ENCODE data around the gene ZNF106.

Gene ZNF106

GRCh38 chr15:42474827-42475226 is 16.1 kb downstream of the ZNF106 start:
- DNase-seq (ENCODE audit: low spot score) = no peak

GRCh38 chr15:42471002-42471401 is 19.9 kb downstream of the ZNF106 start:
- no peak for DNase-seq (ENCODE audit: low spot score)

DNA sequence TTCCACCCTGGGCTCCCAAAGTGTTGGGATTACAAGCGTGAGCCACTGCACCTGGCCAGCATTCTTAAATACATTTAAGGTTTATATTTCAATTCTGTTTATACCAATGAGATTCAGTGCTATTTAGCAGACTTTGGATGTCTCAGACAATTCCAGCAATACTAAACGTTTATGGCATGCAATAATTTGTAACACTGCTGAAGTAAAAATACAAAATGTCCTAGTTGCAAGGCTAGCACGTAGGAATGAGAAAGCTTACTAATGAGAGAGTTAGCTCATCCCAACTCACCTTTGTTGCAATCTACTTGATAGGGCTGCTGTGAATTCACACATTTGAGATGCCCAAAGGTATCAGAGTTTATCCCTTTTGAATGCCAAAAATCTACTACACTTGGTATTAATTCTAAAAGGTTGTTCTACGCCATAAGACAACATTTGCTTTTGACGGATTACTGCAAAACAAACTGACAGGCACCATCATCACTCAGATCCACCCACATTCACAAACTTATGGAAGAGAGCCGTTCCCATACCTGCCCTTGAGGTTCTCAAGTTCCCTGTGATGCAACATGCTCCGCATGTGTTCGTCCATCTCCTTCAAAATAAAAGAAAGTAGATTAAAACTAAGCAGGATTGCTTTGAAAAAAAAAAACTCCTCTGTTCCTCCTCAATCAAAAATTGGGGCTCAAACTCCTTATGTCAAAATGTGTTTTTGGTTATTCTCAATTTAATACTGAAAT is 25.3 kb downstream of the ZNF106 start:
- DNase-seq (ENCODE audit: low spot score) = no peak

DNA sequence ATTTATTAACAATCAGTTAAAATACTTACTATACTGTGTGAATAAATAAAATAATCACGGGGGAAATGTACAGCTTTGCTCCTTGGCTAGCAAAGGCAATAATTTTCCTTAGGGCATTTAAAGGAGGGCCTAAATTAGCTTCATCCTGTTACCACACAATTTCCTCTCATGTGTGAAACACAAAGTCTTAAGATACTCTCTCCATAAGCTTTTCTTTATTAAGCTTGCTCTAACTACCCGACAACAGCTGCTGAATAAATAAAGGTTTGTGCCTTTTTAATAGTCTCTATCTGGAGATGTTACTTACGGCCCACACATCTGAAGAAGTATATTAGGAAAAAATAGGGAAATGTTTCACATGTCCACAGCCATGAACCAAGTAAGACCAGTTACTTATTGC is 29.7 kb downstream of the ZNF106 start:
- no peak for DNase-seq (ENCODE audit: low spot score)

GRCh38 chr15:42457445-42458442 is 33.2 kb downstream of the ZNF106 start:
- peak; percentile 92 for DNase-seq (ENCODE audit: low spot score)

- no peak for DNase-seq (ENCODE audit: low spot score)
These were observed 34.0 kb downstream of the ZNF106 start for GRCh38 chr15:42456971-42457370.

DNA sequence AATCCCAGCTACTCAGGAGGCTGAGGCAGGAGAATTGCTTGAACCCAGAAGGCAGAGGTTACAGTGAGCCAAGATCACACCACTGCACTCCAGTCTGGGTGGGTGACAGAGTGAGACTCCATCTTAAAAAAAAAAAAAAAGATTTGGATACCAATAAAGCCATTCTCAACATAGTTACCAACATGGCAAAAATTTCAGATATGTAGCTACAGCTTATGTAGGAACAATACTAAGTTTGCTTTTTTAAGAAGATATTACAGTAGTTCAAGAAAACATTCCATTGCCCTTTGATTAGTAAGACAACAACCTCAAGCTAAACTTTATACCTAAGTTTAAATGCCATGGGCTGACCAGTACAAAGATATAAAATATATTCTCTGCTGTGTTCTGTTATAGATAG is 34.4 kb downstream of the ZNF106 start:
- DNase-seq (ENCODE audit: low spot score) = no peak

DNA sequence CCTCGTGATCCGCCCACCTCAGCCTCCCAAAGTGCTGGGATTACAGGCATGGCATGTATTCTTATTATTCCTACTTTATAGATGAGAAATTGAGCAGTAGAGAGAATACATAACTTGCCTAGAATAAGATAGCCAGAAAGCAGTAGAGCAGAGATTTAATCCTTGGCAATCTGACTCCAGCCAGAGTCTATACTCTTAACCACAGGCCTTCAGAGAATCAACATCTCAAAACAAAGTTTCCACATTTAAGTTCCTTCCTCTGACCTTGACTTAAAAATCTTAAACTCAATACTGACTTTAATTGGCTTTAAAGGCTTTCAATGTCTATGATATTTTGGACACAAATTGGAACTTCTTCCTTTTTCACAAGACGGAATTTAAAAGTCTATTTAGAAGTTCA is 37.1 kb downstream of the ZNF106 start:
- no peak for DNase-seq (ENCODE audit: low spot score)

DNA sequence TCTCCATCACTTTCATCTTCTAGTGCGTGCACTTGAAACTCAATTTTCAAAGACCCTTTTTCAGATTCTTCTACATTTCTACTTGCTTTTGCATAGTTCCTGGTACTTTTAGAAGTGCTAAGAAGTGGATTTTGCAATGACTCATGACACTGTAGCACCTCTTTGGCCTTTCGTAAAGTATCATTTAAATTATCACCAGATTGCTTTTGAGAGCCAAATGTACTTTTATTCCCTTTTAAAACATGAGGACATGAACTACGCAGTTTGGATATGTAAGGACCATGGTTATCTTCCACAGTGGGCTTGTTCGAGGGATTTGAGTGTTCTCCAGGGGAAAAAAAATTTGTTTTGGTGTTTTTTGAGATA is 40.5 kb downstream of the ZNF106 start:
- no peak for DNase-seq (ENCODE audit: low spot score)

DNA sequence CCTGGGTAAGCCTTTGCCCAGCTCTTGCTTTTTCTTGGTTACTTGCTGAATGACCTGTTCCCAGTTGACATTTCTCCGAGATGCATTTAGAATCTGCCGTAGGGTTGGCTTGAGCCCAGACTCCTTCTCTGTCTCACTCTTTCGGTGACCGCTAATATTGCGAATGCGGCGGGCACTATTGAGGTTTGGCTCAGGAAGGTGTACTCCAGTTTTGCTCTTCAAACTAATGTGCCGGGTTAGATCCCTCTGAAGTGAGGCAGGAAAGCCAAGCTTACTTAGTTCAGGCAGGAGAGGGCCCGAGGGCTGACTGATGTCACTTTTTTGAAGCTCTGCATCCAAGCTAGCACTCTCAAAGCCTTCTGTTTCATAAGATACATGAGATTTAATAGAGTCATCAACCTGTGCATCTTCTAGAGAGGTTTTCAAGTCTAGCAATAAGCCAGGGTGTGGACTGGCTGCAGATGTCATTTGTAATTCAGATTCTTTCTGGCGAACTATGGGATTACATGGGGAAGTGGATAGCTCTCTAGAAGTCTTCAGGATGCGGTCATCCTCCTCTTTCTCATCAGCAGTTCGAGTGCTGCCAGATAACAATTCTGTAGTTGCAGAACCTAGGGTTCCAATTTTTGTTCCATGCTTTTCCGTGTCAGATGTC is 41.0 kb downstream of the ZNF106 start:
- DNase-seq (ENCODE audit: low spot score) = no peak

- no peak for DNase-seq (ENCODE audit: low spot score)
These were observed 42.7 kb downstream of the ZNF106 start for GRCh38 chr15:42448281-42448680.

GRCh38 chr15:42447599-42447998 is 43.3 kb downstream of the ZNF106 start:
- no peak for DNase-seq (ENCODE audit: low spot score)

GRCh38 chr15:42445551-42445950 is 45.4 kb downstream of the ZNF106 start:
- DNase-seq (ENCODE audit: low spot score) = no peak

DNA sequence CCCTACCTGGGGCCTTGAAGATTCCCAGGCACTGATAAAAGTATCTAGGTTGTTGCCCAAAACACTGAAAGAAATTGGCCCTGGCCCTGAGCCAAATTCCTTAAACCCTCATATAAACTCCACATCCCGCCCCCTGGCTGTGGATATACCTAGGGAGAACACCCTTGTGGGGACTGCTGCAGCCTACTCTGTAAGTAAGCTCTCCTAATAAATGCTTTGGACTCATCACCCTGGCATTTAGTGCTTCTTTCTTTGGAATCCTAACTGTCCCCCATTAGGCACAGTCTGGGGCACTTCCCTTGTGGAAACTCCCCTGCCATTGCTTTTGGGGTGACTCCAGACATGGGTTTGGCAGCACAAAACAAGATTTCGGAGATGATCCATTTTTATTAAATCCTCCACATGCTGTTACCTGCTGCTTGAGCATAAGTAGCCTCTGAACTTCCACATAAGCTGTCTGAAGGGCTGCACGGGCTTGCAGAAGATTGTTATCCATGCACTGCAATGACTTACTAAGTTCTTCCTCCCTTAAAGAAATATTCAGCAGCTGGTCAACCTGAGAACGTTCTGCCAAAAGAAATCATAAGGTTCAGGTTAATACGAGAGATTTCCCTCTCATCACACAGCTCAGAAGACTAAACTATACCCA is 46.4 kb downstream of the ZNF106 start:
- no peak for DNase-seq (ENCODE audit: low spot score)

DNA sequence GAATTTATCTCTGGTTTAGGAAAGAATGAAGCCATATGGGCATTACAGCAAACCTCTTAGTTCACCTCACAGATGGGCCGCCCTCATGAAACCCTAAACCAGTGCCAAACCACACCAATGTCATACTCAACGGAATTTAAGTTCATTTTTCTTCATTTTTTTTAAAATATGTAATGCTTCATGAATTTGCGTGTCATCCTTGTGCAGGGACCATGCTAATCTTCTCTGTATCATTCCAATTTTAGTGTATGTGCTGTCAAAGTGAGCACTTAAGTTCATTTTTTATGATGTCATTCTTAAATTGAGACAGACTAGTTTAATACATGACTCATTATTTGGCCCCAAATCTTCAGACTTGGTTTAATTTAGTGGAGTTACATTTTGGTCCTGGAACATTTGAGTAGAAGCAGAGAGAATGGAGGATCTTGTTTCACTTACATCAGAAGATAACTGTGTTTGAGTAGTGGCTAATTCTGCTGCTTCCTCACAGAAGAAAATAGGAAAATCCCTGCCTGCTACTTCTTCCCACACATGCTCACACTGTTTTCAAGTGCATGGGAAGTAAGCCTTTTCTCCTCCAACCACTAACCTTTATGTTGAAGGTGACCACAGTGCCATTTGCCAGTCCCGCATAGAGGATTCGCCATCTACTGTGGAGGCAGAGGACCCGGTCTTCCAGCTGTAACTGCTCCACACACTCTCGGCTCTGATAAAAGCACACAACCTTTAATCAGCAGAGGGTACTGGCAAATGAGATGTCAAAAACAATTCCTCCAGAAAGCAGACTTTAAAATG is 63.3 kb downstream of the ZNF106 start:
- DNase-seq (ENCODE audit: low spot score) = no peak

DNA sequence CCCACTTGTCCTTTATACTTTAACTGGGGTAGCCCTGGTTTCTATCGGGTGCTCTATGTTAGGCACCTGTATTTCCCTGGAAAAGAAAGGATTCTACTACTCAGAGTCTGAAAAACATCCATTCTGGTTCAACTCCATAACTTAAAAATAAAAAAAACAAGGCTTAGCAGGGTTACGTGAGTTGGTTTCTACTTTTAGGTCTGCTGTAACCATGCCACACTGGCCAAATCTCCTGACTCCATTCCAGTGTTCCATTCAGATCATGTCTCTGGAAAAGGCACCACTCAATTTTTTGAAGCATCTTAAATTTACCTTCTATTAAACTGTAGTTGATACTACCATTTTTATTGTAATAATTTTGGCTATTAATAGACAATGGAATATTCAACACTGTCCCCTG is 69.6 kb downstream of the ZNF106 start:
- DNase-seq (ENCODE audit: low spot score) = no peak

- DNase-seq (ENCODE audit: low spot score) = no peak
These were observed 71.6 kb downstream of the ZNF106 start for GRCh38 chr15:42419369-42419768.

DNA sequence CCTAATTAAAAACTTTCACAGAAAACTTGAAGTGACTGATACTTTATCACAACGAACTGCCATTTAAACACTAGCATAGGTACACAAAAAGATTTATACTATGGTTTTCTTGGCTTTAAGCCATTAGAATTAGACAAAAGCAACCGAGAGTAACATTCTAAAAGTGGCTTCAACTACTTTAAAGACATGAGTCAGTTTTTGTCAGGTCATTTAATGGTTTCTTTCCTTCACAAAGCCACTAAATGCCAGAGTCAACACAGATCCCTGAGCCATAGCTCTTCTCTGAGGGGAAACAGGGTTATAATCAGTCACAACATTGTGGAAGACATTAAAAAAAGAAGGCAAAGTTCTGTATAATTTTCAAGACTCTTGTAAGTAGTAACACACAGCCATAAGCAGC is 77.0 kb downstream of the ZNF106 start:
- no peak for DNase-seq (ENCODE audit: low spot score)

DNA sequence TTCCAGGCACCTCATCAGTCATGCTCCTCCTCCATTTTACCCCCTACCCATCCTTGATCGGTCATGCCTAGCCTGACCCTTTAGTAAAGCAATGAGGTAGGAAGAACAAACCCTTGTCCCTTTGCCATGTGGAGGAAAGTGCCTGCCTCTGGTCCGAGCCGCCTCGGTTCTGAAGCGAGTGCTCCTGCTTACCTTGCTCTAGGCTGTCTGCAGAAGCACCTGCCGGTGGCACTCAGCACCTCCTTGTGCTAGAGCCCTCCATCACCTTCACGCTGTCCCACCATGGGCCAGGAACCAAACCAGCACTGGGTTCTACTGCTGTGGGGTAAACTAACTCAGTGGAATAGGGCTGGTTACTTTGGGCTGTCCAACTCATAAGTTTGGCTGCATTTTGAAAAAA is 79.1 kb downstream of the ZNF106 start:
- no peak for DNase-seq (ENCODE audit: low spot score)

DNA sequence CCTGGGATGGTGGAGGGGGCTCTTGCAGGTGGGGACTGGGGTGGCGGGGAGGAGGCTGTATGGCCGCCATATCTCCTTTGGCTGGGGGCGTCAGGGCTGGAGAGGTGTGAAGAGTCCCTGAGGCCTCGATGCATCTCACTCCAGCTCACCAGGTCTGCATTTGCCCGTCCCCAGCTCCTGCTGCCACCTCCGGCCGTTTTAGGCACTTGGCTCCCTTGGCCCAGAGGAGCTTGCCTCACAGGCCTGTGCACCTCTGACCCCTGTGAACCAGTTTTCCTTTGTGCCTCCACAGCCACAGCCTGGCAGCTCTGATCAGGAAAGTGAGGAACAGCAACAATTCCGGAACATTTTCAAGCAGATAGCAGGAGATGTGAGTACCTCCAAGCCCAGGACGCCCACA is 81.9 kb downstream of the ZNF106 start:
- no peak for DNase-seq (ENCODE audit: low spot score)

DNA sequence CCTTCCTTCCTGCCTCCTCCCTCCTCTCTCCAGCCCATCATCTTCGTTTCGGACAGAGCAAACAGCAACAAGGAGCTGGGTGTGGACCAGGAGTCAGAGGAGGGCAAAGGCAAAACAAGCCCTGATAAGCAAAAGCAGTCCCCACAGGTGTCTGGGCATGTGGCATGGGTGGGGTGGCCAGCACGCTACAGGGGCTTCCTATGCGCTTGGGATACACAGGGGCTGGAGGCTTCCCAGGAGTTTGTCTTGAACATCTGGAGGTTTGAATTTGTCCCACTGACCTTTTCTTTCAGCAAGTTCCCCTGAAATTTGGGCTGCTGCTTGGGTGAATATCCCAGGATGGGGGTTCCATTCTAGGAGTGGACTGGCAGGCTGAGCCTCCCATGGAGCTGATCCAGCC is 82.8 kb downstream of the ZNF106 start:
- no peak for DNase-seq (ENCODE audit: low spot score)
